Endodermal cell (in vitro differentiated cells): ENCODE data around the gene NKD2. TPM values are rescaled to one million over a fixed set of nuclear protein-coding genes. Genes with fewer than 3 reads are reported as not detected.

Experiments
- DNase-seq: peaks from one replicate; pipeline ENCODE4 v3.0.0-alpha.2; 2017
- H3K27ac ChIP-seq: 2 replicates; pipeline ENCODE4 v1.5.1; 2013; ENCODE audit warnings: mild to moderate bottlenecking, low read depth, low read length, moderate library complexity
- H3K27me3 ChIP-seq: 2 replicates; pipeline ENCODE4 v1.6.1; 2013; ENCODE audit warnings: mild to moderate bottlenecking, low read length, moderate library complexity; ENCODE audit not compliant: insufficient read depth, control insufficient read depth, poor library complexity, severe bottlenecking
- H3K36me3 ChIP-seq: 2 replicates; pipeline ENCODE4 v1.7.0; 2013; ENCODE audit warnings: mild to moderate bottlenecking, low read length, moderate library complexity; ENCODE audit not compliant: control insufficient read depth, insufficient read depth
- H3K4me1 ChIP-seq: one replicate; pipeline ENCODE4 v1.7.0; 2013; ENCODE audit warnings: low read length; ENCODE audit not compliant: control insufficient read depth, insufficient read depth
- H3K4me3 ChIP-seq: 2 replicates; pipeline ENCODE4 v1.5.1; 2013; ENCODE audit warnings: mild to moderate bottlenecking, low read length, moderate library complexity
- H3K9ac ChIP-seq: 2 replicates; pipeline ENCODE4 v1.6.1; 2013; ENCODE audit warnings: mild to moderate bottlenecking, low read length, moderate library complexity; ENCODE audit not compliant: poor library complexity, severe bottlenecking; ENCODE audit errors: extremely low read depth
- H3K9me3 ChIP-seq: 2 replicates; pipeline ENCODE4 v1.6.1; 2013; ENCODE audit warnings: mild to moderate bottlenecking, low read length, moderate library complexity; ENCODE audit not compliant: control insufficient read depth
- H3K27ac Mint-ChIP-seq: 2 replicates; pipeline ENCODE4 v1.8.0; 2020; ENCODE audit warnings: mixed read lengths
- H3K27me3 Mint-ChIP-seq: 2 replicates; pipeline ENCODE4 v1.8.0; 2021; ENCODE audit warnings: mild to moderate bottlenecking, mixed read lengths; ENCODE audit not compliant: insufficient read depth
- H3K36me3 Mint-ChIP-seq: 2 replicates; pipeline ENCODE4 v1.8.0; 2020; ENCODE audit warnings: low read depth, mixed read lengths
- H3K4me1 Mint-ChIP-seq: 2 replicates; pipeline ENCODE4 v1.8.0; 2020; ENCODE audit warnings: mixed read lengths
- H3K4me3 Mint-ChIP-seq: 2 replicates; pipeline ENCODE4 v1.8.0; 2020; ENCODE audit warnings: mild to moderate bottlenecking, moderate library complexity, mixed read lengths
- H3K9me3 Mint-ChIP-seq: 2 replicates; pipeline ENCODE4 v1.8.0; 2020; ENCODE audit warnings: mild to moderate bottlenecking, mixed read lengths
- CTCF ChIP-seq: fragments of 200-600 bp; sonication (generic); conservative IDR thresholded peaks from 2 replicates; pipeline ENCODE4 v1.5.0; 2021; ENCODE audit warnings: antibody characterized with exemption, mild to moderate bottlenecking
- WGBS, 2 experiments: methylation state at CpG; one replicate each; pipeline versions ENCODE4 v1.1.5 to v1.1.7; 2013; ENCODE audit warnings: missing lambda C conversion rate in 2 of 2, mixed read lengths in 1 of 2; ENCODE audit not compliant: insufficient coverage in 1 of 2, insufficient read length in 1 of 2; 5-methylcytosine and 5-hydroxymethylcytosine counted together
- total RNA-seq, 2 donors: library from RNA; stranded (reverse); fragmentation: NEBNext Ultra II Directional in 1 of 2; extraction: Animal tissue kit (Norgen Biotek cat#: 25700) in 1 of 2; gene quantifications; 2 replicates in 1 of 2; 3 replicates in 1 of 2; pipeline ENCODE4 v1.2.1, GENCODE V29; 2021

The NKD2 gene
- total RNA-seq, 2 donors from 2014 or later = 11.2 to 13.9 TPM

DNA sequence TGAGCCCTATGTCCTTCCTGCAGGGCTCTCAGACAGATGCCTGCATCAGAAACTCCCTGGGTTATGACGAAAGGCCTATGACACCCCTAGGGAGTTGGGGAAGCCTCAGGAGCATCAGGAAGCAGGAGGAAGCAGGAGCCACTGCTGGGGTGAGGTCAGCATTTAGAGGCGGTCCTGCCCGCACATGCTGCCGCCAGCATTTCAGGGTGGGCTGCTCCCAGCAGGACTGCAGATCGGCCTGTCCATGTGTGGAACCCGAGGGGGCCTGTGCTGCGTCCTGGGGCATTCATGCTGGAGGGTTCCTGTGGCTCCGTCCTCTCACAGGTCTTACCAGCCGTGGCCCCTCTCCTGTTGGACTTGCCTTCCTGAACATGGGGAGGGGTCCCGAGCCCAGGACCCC, 6.9 kb downstream of the NKD2 start:
- no peaks in the 10 kb centered on the region for H3K4me1 ChIP-seq
- peaks cover 12% of the 10 kb centered on the region for H3K4me1 Mint-ChIP-seq
- no peak overlapping the region for H3K27ac Mint-ChIP-seq
- H3K27me3 ChIP-seq = peaks cover 3% of the 10 kb centered on the region
- H3K27me3 Mint-ChIP-seq = peaks cover 2% of the 10 kb centered on the region
- no peak overlapping the region for H3K4me3 Mint-ChIP-seq
- 89 to 97% methylated on average over 8 to 10 of the region's 10 CpGs for WGBS, 2 experiments
- no peak for TF ChIP-seq CTCF
- H3K9me3 Mint-ChIP-seq = no peaks in the 10 kb centered on the region
- H3K36me3 Mint-ChIP-seq = no peaks in the 10 kb centered on the region
- H3K4me3 ChIP-seq = no peak overlapping the region
- no peaks in the 10 kb centered on the region for H3K9me3 ChIP-seq
- no peaks in the 10 kb centered on the region for H3K36me3 ChIP-seq
- no peak for DNase-seq
- no peak overlapping the region for H3K27ac ChIP-seq
- H3K9ac ChIP-seq = no peak overlapping the region

DNA sequence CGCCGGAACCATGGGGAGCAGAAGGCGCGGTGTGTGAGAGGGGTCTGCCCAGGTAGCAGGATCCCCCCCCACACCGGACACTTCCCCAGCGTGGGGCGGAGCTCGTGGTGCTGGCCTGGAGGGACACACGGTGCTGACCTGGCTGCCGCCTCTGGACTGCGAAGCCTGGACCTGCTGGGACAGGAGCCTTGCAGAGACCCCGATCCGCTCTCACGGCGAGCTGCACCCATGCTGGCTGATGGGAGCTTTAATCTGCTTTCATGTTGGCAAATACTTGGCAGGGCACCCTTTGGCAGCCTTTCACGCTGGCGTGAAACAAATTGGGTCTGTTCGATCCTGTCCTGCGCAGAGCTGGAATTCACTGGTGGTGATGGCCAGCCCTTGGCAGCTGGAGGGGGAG, 7.4 kb downstream of the NKD2 start:
- H3K4me1 Mint-ChIP-seq = peaks cover 10% of the 10 kb centered on the region
- no peak overlapping the region for H3K9ac ChIP-seq
- H3K4me1 ChIP-seq = no peaks in the 10 kb centered on the region
- H3K27ac Mint-ChIP-seq = no peak overlapping the region
- no peak overlapping the region for H3K27ac ChIP-seq
- 94 to 95% methylated on average over 19 of the region's 19 CpGs for WGBS, 2 experiments
- H3K27me3 ChIP-seq = no peaks in the 10 kb centered on the region
- no peak for DNase-seq
- no peak overlapping the region for H3K4me3 Mint-ChIP-seq
- no peak overlapping the region for H3K4me3 ChIP-seq
- H3K36me3 Mint-ChIP-seq = no peaks in the 10 kb centered on the region
- no peaks in the 10 kb centered on the region for H3K27me3 Mint-ChIP-seq
- no peaks in the 10 kb centered on the region for H3K9me3 ChIP-seq
- H3K36me3 ChIP-seq = no peaks in the 10 kb centered on the region
- no peaks in the 10 kb centered on the region for H3K9me3 Mint-ChIP-seq
- no peak for TF ChIP-seq CTCF

DNA sequence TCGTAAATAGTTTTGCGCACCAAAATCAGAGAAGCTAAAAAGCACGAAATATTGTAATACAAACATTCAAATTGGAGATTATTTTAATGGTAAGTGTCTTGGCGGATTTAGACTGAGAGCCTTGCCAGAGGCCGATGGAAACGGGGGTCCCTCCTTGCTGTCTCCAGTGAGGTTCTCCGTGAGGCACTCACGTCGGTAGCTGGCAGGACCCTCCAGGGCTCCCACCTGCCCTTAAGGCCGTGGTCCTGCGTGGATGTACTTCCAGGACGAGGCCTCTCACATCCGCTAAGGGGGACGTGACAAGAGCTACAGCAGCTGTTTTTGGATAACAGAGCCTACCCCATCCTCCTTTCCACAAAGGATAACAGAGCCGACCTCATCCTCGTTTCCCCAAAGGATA, 7.9 kb downstream of the NKD2 start:
- no peaks in the 10 kb centered on the region for H3K36me3 ChIP-seq
- 94 to 98% methylated on average over 9 to 16 of the region's 16 CpGs for WGBS, 2 experiments
- H3K9ac ChIP-seq = no peak overlapping the region
- H3K4me3 ChIP-seq = no peak overlapping the region
- Mint-ChIP-seq H3K27ac (no peak overlapping the region), H3K4me1 (peaks cover 8% of the 10 kb centered on the region), H3K4me3 (no peak overlapping the region), H3K9me3 (no peaks in the 10 kb centered on the region), H3K36me3 (no peaks in the 10 kb centered on the region), H3K27me3 (no peaks in the 10 kb centered on the region)
- no peak for DNase-seq
- no peaks in the 10 kb centered on the region for H3K4me1 ChIP-seq
- no peaks in the 10 kb centered on the region for H3K27me3 ChIP-seq
- no peaks in the 10 kb centered on the region for H3K9me3 ChIP-seq
- H3K27ac ChIP-seq = no peak overlapping the region
- TF ChIP-seq CTCF = no peak
